HepG2 (cell line): Measurements from ENCODE around the gene NUDCD3. TPM values are rescaled to one million over a fixed set of nuclear protein-coding genes. Genes with fewer than 3 reads are reported as not detected.

Source experiments
- HMG20A ChIP-seq: IDR thresholded peaks from 2 replicates; pipeline ENCODE4 v1.6.1; 2016; ENCODE audit warnings: borderline replicate concordance
- HOXA3 ChIP-seq: sonication (generic); formaldehyde crosslinking; IDR thresholded peaks from 2 replicates; pipeline ENCODE4 v1.5.0; 2020; ENCODE audit warnings: missing genetic modification reagents
- IKZF5 ChIP-seq: IDR thresholded peaks from 2 replicates; pipeline ENCODE4 v1.6.1; 2018; ENCODE audit warnings: missing genetic modification reagents, mild to moderate bottlenecking, missing compliant biosample characterization
- MLXIP ChIP-seq: sonication (generic); formaldehyde crosslinking; IDR thresholded peaks from 2 replicates; pipeline ENCODE4 v1.9.0; 2021; ENCODE audit warnings: missing genetic modification reagents, borderline replicate concordance
- NFIC ChIP-seq: IDR thresholded peaks from 2 replicates; pipeline ENCODE4 v1.6.1; 2012; ENCODE audit warnings: mild to moderate bottlenecking, low read length, inconsistent platforms
- NFYC ChIP-seq: IDR thresholded peaks from 2 replicates; pipeline ENCODE4 v1.6.1; 2016; ENCODE audit warnings: missing genetic modification reagents, missing compliant biosample characterization
- TGIF2 ChIP-seq: IDR thresholded peaks from 2 replicates; pipeline ENCODE4 v1.6.1; 2016; ENCODE audit warnings: control low read depth, missing compliant biosample characterization
- ZNF414 ChIP-seq: sonication (generic); formaldehyde crosslinking; IDR thresholded peaks from 2 replicates; pipeline ENCODE4 v1.5.0; 2020; ENCODE audit warnings: missing genetic modification reagents
- ZNF567 ChIP-seq: sonication (generic); formaldehyde crosslinking; IDR thresholded peaks from 2 replicates; pipeline ENCODE4 v1.8.1; 2023; ENCODE audit warnings: mild to moderate bottlenecking, missing genetic modification reagents, borderline replicate concordance
- ZNF614 ChIP-seq: IDR thresholded peaks from 2 replicates; pipeline ENCODE4 v1.6.1; 2018; ENCODE audit warnings: missing biosample characterization, missing genetic modification reagents, inconsistent platforms, borderline replicate concordance
- ZNF646 ChIP-seq: sonication (generic); formaldehyde crosslinking; IDR thresholded peaks from 2 replicates; pipeline ENCODE4 v1.9.0; 2021; ENCODE audit warnings: mild to moderate bottlenecking, missing genetic modification reagents
- ZNF766 ChIP-seq: sonication (generic); formaldehyde crosslinking; IDR thresholded peaks from 2 replicates; pipeline ENCODE4 v1.5.0; 2020; ENCODE audit warnings: missing genetic modification reagents, borderline replicate concordance
- ZSCAN12 ChIP-seq: sonication (generic); formaldehyde crosslinking; IDR thresholded peaks from 2 replicates; pipeline ENCODE4 v1.9.0; 2021; ENCODE audit warnings: mild to moderate bottlenecking, missing genetic modification reagents
- polyA plus RNA-seq, 8 experiments: library from polyadenylated mRNA; depleted of rRNA in 3 of 8; stranded (reverse) in 7 of 8; unstranded in 1 of 8; fragments of >200 nt; fragmentation: Illumina TruSeq in 4 of 8; extraction: Trizol in 4 of 8; gene quantifications; 2 replicates each; pipeline versions ENCODE4 v1.2.1 to v1.2.3, GENCODE V29; 2011 to 2016; ENCODE audit warnings: low read depth in 4 of 8, missing spikeins in 1 of 8, mixed read lengths in 1 of 8; ENCODE audit not compliant: insufficient read depth in 1 of 8
- total RNA-seq, 5 experiments: library from RNA; depleted of rRNA; stranded (reverse); fragments of >200 nt; fragmentation: Illumina TruSeq; extraction: Trizol; gene quantifications; 2 replicates each; pipeline ENCODE4 v1.2.3, GENCODE V29; 2016; ENCODE audit warnings: low read depth in 1 of 5
- TF ChIP-seq, protein P1 (sequence below): sonication (generic); formaldehyde crosslinking; IDR thresholded peaks from 2 replicates; pipeline ENCODE4 v1.4.0; 2020; ENCODE audit warnings: missing genetic modification reagents
- TF ChIP-seq, protein P2 (sequence below): IDR thresholded peaks from 2 replicates; pipeline ENCODE4 v1.6.1; 2016

Gene NUDCD3
- total and polyA plus RNA-seq, 2 of the 13 experiments (the other 11 are each of a cell fraction or from before 2014, with no cell fraction given): 20.8 to 49.9 TPM

GRCh38 chr7:44473295-44473694, 17.2 kb downstream of the NUDCD3 start (continued):
- 0 out of 2 replicates have a peak, but pooled peaks have one; percentile 34 for TF ChIP-seq ZNF766 (CRISPR knock-in tag)
- peak; percentile 82 for TF ChIP-seq ZNF614 (CRISPR knock-in tag)
- 0 out of 2 replicates have a peak, but pooled peaks have one; percentile 29 for TF ChIP-seq HOXA3 (CRISPR knock-in tag)
- TF ChIP-seq, protein P1, sequence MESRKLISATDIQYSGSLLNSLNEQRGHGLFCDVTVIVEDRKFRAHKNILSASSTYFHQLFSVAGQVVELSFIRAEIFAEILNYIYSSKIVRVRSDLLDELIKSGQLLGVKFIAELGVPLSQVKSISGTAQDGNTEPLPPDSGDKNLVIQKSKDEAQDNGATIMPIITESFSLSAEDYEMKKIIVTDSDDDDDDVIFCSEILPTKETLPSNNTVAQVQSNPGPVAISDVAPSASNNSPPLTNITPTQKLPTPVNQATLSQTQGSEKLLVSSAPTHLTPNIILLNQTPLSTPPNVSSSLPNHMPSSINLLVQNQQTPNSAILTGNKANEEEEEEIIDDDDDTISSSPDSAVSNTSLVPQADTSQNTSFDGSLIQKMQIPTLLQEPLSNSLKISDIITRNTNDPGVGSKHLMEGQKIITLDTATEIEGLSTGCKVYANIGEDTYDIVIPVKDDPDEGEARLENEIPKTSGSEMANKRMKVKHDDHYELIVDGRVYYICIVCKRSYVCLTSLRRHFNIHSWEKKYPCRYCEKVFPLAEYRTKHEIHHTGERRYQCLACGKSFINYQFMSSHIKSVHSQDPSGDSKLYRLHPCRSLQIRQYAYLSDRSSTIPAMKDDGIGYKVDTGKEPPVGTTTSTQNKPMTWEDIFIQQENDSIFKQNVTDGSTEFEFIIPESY (CRISPR knock-in tag): peak; percentile 45; the same call in 1 of the 2 replicates
- TF ChIP-seq ZNF567 (CRISPR knock-in tag): no peak
- 0 out of 2 replicates have a peak, but pooled peaks have one; percentile 23 for TF ChIP-seq IKZF5 (CRISPR knock-in tag)
- TF ChIP-seq ZNF414 (CRISPR knock-in tag): no peak
- TF ChIP-seq, protein P2, sequence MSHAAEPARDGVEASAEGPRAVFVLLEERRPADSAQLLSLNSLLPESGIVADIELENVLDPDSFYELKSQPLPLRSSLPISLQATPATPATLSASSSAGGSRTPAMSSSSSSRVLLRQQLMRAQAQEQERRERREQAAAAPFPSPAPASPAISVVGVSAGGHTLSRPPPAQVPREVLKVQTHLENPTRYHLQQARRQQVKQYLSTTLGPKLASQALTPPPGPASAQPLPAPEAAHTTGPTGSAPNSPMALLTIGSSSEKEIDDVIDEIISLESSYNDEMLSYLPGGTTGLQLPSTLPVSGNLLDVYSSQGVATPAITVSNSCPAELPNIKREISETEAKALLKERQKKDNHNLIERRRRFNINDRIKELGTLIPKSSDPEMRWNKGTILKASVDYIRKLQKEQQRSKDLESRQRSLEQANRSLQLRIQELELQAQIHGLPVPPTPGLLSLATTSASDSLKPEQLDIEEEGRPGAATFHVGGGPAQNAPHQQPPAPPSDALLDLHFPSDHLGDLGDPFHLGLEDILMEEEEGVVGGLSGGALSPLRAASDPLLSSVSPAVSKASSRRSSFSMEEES: peak; percentile 93
- no peak for TF ChIP-seq NFYC
- no peak for TF ChIP-seq MLXIP
- peak; percentile 75; the same call in 1 of the 2 replicates for TF ChIP-seq ZNF646
- no peak for TF ChIP-seq ZSCAN12 (CRISPR knock-in tag)
- peak; percentile 77 for TF ChIP-seq TGIF2 (CRISPR knock-in tag)
- 0 out of 2 replicates have a peak, but pooled peaks have one; percentile 37 for TF ChIP-seq NFIC
- TF ChIP-seq HMG20A (CRISPR knock-in tag): peak; percentile 68; the same call in 1 of the 2 replicates
